H1 (cell line): ENCODE data around the gene SLC26A11. TPM values are rescaled to one million over a fixed set of nuclear protein-coding genes. Genes with fewer than 3 reads are reported as not detected.

Experiments
- CTCF ChIA-PET: fragments of 300-600 bp; sonication (Branson Sonifier 250); formaldehyde crosslinking; loops from one replicate; lab custom pipeline; 2021; ENCODE audit not compliant: partially characterized antibody; lab: Charles Lee
- POLR2A ChIA-PET: fragments of 300-600 bp; sonication (Branson Sonifier 250); formaldehyde crosslinking; loops from one replicate; lab custom pipeline; 2021; ENCODE audit warnings: inconsistent platforms; ENCODE audit not compliant: partially characterized antibody; lab: Charles Lee
- DNase-seq, 2 experiments: peaks; one replicate each; pipeline versions ENCODE4 v3.0.0 to v3.0.0-alpha.2; 2010 to 2022; ENCODE audit warnings: low spot score in 2 of 2, low read depth in 1 of 2, mixed read lengths in 1 of 2
- FAIRE-seq: peaks from 2 replicates; lab custom pipeline; 2011; peaks lifted over from hg19 to GRCh38; lab: Jason Lieb, UNC
- H2AFZ ChIP-seq: 2 replicates; pipeline ENCODE4 v1.8.1; 2012; ENCODE audit warnings: low read length, inconsistent platforms
- H2AK5ac ChIP-seq: 2 replicates; pipeline ENCODE4 v1.6.1; 2013; ENCODE audit warnings: low read depth, low read length
- H2BK120ac ChIP-seq: replicated peaks from 2 replicates; pipeline ENCODE3; 2013; ENCODE audit warnings: low read depth, low read length, inconsistent platforms
- H2BK12ac ChIP-seq: 2 replicates; pipeline ENCODE4 v1.6.1; 2013; ENCODE audit warnings: low read depth, low read length
- H2BK15ac ChIP-seq: 2 replicates; pipeline ENCODE4 v1.6.1; 2013; ENCODE audit warnings: low read length
- H2BK20ac ChIP-seq: 2 replicates; pipeline ENCODE4 v1.6.1; 2013; ENCODE audit warnings: low read length
- H2BK5ac ChIP-seq: 2 replicates; pipeline ENCODE4 v1.6.1; 2013; ENCODE audit warnings: low read depth, low read length
- H3K14ac ChIP-seq: 2 replicates; pipeline ENCODE4 v1.6.1; 2013; ENCODE audit warnings: inconsistent platforms; ENCODE audit not compliant: insufficient read length
- H3K18ac ChIP-seq: 2 replicates; pipeline ENCODE4 v1.6.1; 2013; ENCODE audit warnings: low read length; ENCODE audit errors: extremely low read depth
- H3K23ac ChIP-seq: 2 replicates; pipeline ENCODE4 v1.6.1; 2013; ENCODE audit warnings: inconsistent platforms; ENCODE audit not compliant: insufficient read length
- H3K23me2 ChIP-seq: 2 replicates; pipeline ENCODE4 v1.6.1; 2013; ENCODE audit warnings: low read depth, low read length
- H3K27ac ChIP-seq: 2 replicates; pipeline ENCODE4 v1.6.1; 2011; ENCODE audit warnings: low read depth, low read length, inconsistent platforms
- H3K27me3 ChIP-seq, 4 experiments: replicated peaks in 1 of 4; 1 replicate in 1 of 4; 2 replicates in 3 of 4; pipeline versions ENCODE4 v1.6.1 to v1.8.1; 2011 to 2013; ENCODE audit warnings: low read length in 3 of 4, mild to moderate bottlenecking in 3 of 4, inconsistent platforms in 2 of 4, mixed read lengths in 2 of 4, moderate library complexity in 1 of 4; ENCODE audit not compliant: control insufficient read depth in 3 of 4, insufficient read depth in 3 of 4; ENCODE audit errors: extremely low read depth in 1 of 4
- H3K36me3 ChIP-seq, 4 experiments: 2 replicates each; pipeline versions ENCODE4 v1.6.1 to v1.8.1; 2011 to 2013; ENCODE audit warnings: mild to moderate bottlenecking in 4 of 4, low read length in 3 of 4, moderate library complexity in 2 of 4, control low read depth in 1 of 4, inconsistent platforms in 1 of 4; ENCODE audit not compliant: insufficient read depth in 4 of 4, control insufficient read depth in 2 of 4
- H3K4ac ChIP-seq: replicated peaks from 2 replicates; pipeline ENCODE3; 2013; ENCODE audit warnings: low read length, low read depth, mixed read lengths, inconsistent platforms; ENCODE audit not compliant: insufficient read length
- H3K4me1 ChIP-seq, 4 experiments: replicated peaks in 1 of 4; 1 replicate in 1 of 4; 2 replicates in 3 of 4; pipeline versions ENCODE4 v1.6.1 to v1.8.1; 2011 to 2013; ENCODE audit warnings: low read length in 3 of 4, inconsistent platforms in 2 of 4, mixed read lengths in 1 of 4; ENCODE audit not compliant: insufficient read depth in 4 of 4, control insufficient read depth in 3 of 4
- H3K4me2 ChIP-seq, 2 experiments: 2 replicates each; pipeline versions ENCODE4 v1.6.1 to v1.8.1; 2011 to 2013; ENCODE audit warnings: low read depth in 2 of 2, low read length in 2 of 2, control low read depth in 1 of 2, inconsistent platforms in 1 of 2, mild to moderate bottlenecking in 1 of 2; ENCODE audit not compliant: insufficient read depth in 1 of 2
- H3K4me3 ChIP-seq, 4 experiments: fragments of 200-600, 300-600 bp in 1 of 4; sonication (generic), shearing (Covaris generic), sonication (Bioruptor Twin) in 1 of 4; 2 replicates each; pipeline versions ENCODE4 v1.5.1 to v1.8.1; 2011 to 2016; ENCODE audit warnings: low read length in 4 of 4, low read depth in 3 of 4, control low read depth in 2 of 4, inconsistent platforms in 2 of 4, mild to moderate bottlenecking in 2 of 4, mixed read lengths in 1 of 4, moderate library complexity in 1 of 4; ENCODE audit not compliant: insufficient read depth in 2 of 4; ENCODE audit errors: extremely low read depth in 1 of 4
- H3K56ac ChIP-seq: replicated peaks from 2 replicates; pipeline ENCODE3; 2013; ENCODE audit warnings: low read depth, mild to moderate bottlenecking, mixed read lengths, low read length, inconsistent platforms; ENCODE audit not compliant: insufficient read length
- H3K79me1 ChIP-seq: 2 replicates; pipeline ENCODE4 v1.6.1; 2013; ENCODE audit warnings: low read depth, low read length, control low read depth
- H3K79me2 ChIP-seq, 2 experiments: 2 replicates each; pipeline versions ENCODE4 v1.6.1 to v1.8.1; 2012 to 2013; ENCODE audit warnings: low read length in 2 of 2, mild to moderate bottlenecking in 2 of 2, inconsistent platforms in 1 of 2; ENCODE audit not compliant: insufficient read depth in 2 of 2, control insufficient read depth in 1 of 2
- H3K9ac ChIP-seq, 4 experiments: replicated peaks in 1 of 4; 1 replicate in 1 of 4; 2 replicates in 3 of 4; pipeline versions ENCODE4 v1.6.1 to v1.8.1; 2011 to 2013; ENCODE audit warnings: low read depth in 3 of 4, low read length in 3 of 4, control low read depth in 2 of 4, mild to moderate bottlenecking in 2 of 4, moderate library complexity in 2 of 4, inconsistent platforms in 1 of 4; ENCODE audit errors: extremely low read depth in 1 of 4
- H3K9me3 ChIP-seq, 2 experiments: 2 replicates each; pipeline versions ENCODE4 v1.6.1 to v1.8.1; 2012 to 2013; ENCODE audit warnings: mild to moderate bottlenecking in 2 of 2, moderate library complexity in 2 of 2, control low read depth in 1 of 2, inconsistent platforms in 1 of 2, low read depth in 1 of 2, low read length in 1 of 2, mixed read lengths in 1 of 2; ENCODE audit not compliant: insufficient read depth in 2 of 2
- H4K20me1 ChIP-seq, 2 experiments: replicated peaks in 1 of 2; 2 replicates each; pipeline versions ENCODE3 to v1.8.1; 2011 to 2013; ENCODE audit warnings: inconsistent platforms in 2 of 2, low read length in 2 of 2, mild to moderate bottlenecking in 1 of 2; ENCODE audit not compliant: insufficient read depth in 2 of 2, control insufficient read depth in 1 of 2
- H4K5ac ChIP-seq: 2 replicates; pipeline ENCODE4 v1.6.1; 2013; ENCODE audit warnings: low read length, low read depth, mixed read lengths, inconsistent platforms; ENCODE audit not compliant: insufficient read length
- H4K8ac ChIP-seq: 2 replicates; pipeline ENCODE4 v1.8.0; 2013; ENCODE audit warnings: mild to moderate bottlenecking, moderate library complexity, low read length, inconsistent platforms; ENCODE audit not compliant: insufficient read depth; ENCODE audit errors: extremely low read depth
- H4K91ac ChIP-seq: replicated peaks from 2 replicates; pipeline ENCODE3; 2013; ENCODE audit warnings: low read length, mixed read lengths, inconsistent platforms; ENCODE audit not compliant: insufficient read length
- RNF2 ChIP-seq: fragments of 200-900, 300-1000 bp; sonication (generic); IDR thresholded peaks from 2 replicates; pipeline ENCODE4 v1.7.1; 2016; ENCODE audit warnings: borderline replicate concordance, low read depth, mild to moderate bottlenecking, antibody characterized with exemption, low read length; ENCODE audit not compliant: poor library complexity, severe bottlenecking; ENCODE audit errors: missing control alignments
- TEAD4 ChIP-seq: IDR thresholded peaks from 2 replicates; pipeline ENCODE4 v1.6.1; 2012; ENCODE audit warnings: low read depth, low read length, inconsistent platforms, mixed read lengths
- WGBS, 2 experiments: shearing (Covaris generic) in 1 of 2; methylation state at CpG; one replicate each; pipeline versions ENCODE4 v1.1.6 to v1.1.7; 2013 to 2015; ENCODE audit warnings: low lambda C conversion rate in 2 of 2, mixed read lengths in 2 of 2, inconsistent platforms in 1 of 2, low coverage in 1 of 2, missing lambda C conversion rate in 1 of 2; ENCODE audit not compliant: insufficient replicate concordance in 2 of 2, insufficient coverage in 1 of 2, insufficient read length in 1 of 2; ENCODE audit errors: extremely low coverage in 1 of 2, missing lambda C conversion rate in 1 of 2; 5-methylcytosine and 5-hydroxymethylcytosine counted together
- polyA plus RNA-seq, 7 experiments: library from polyadenylated mRNA; depleted of rRNA in 3 of 7; stranded (reverse) in 5 of 7; unstranded in 2 of 7; fragments of >200 nt in 5 of 7; fragments of 200-250 nt in 2 of 7; gene quantifications; 1 replicate in 5 of 7; 2 replicates in 1 of 7; 4 replicates in 1 of 7; pipeline versions ENCODE4 v1.2.1 to v1.2.3, GENCODE V29; 2011 to 2013; ENCODE audit warnings: missing spikeins in 2 of 7, mixed read lengths in 2 of 7
- total RNA-seq: library from RNA; stranded (reverse); fragmentation: NEBNext Ultra II Directional; extraction: Animal tissue kit (Norgen Biotek cat#: 25700); gene quantifications from 2 replicates; pipeline ENCODE4 v1.2.1, GENCODE V29; 2021

The SLC26A11 gene
- total and polyA plus RNA-seq, 2 of the 8 experiments (the other 6 are each of a cell fraction or from before 2014, with no cell fraction given) = 15.5 to 25.9 TPM

DNA sequence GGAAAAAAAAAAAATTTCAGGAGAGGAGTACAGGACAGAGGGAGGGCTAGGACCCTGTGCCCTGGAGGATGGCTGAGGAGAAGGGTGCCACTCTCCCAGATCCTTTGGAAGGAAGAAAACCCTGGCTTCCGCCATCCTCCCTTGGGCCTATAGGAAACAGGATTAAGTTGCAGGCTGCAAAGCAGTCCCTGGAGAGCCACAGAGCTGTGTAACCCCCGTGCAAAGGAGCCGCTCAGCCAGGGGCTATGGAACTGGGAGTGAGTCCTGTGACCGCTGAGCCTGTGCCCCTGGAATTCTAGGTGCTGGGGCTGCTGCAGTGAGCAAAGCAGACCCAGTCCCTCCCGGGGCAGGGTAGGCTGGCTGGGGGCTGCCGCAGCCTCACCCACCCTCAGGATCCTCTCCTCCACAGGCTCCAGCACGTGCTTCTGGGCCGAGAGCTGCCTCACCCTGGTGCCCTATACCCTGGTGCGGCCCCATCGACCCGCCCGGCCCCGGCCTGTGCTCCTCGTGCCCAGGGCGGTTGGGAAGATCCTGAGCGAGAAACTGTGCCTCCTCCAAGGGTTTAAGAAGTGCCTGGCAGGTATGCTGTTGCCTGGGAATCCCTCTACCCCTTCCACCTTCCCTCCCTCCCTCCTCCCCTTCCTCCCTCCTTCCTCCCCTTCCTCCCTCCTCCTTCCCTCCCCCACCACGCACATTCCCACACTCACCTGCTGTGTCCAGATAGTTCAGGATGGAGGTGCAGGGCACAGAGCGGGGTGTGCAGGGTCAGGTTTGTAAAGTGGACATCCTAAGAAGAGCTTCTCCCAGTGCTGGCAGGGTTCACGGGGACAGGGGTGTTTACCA is 15.4 kb upstream of the SLC26A11 start:
- CTCF ChIA-PET = interaction anchor here (0.6 to 9.0 kb wide), 8 partner anchors 11 to 122 kb away, joined by 3 to 90 read pairs (median 4); no protein-coding TSS in a partner anchor
- peaks cover 0 to 2% of the 10 kb centered on the region in 2 experiments; a peak in 1 of 4 replicates for H3K9me3 ChIP-seq
- 0 out of 7 replicates have a peak overlapping the region, but pooled peaks of 1 of the 4 experiments have one; percentile 13 for H3K9ac ChIP-seq
- no peak overlapping the region; the same call in 1 of the 2 replicates for H3K18ac ChIP-seq
- H4K5ac ChIP-seq = no peak overlapping the region
- no peaks in the 10 kb centered on the region; a peak in 1 of 7 replicates for H3K4me1 ChIP-seq
- H3K79me1 ChIP-seq = no peaks in the 10 kb centered on the region
- POLR2A ChIA-PET = interaction anchor here (0.7 to 1.7 kb wide), 7 partner anchors 7 to 59 kb away, joined by 3 to 4 read pairs (median 3); partner anchors contain the start of gene EIF4A3
- no peak overlapping the region for H4K91ac ChIP-seq
- H2BK120ac ChIP-seq = no peak overlapping the region
- H3K27ac ChIP-seq = peak overlapping the region; percentile 4; the same call in 1 of the 2 replicates
- H3K79me2 ChIP-seq = no peaks in the 10 kb centered on the region
- H3K14ac ChIP-seq = no peak overlapping the region
- H3K4me2 ChIP-seq = no peak overlapping the region
- DNase-seq (no peak), FAIRE-seq (no peak)
- H3K56ac ChIP-seq = no peak overlapping the region
- H2AFZ ChIP-seq = no peak overlapping the region
- H2BK15ac ChIP-seq = no peak overlapping the region
- H3K23ac ChIP-seq = no peak overlapping the region
- no peak overlapping the region for H2BK12ac ChIP-seq
- no peak for TF ChIP-seq RNF2
- TF ChIP-seq TEAD4 = 0 out of 2 replicates have a peak, but pooled peaks have one; percentile 6
- H4K20me1 ChIP-seq = peaks cover 0 to 3% of the 10 kb centered on the region in 2 experiments
- H4K8ac ChIP-seq = 0 out of 2 replicates have a peak overlapping the region, but pooled peaks have one; percentile 28
- no peaks in the 10 kb centered on the region for H3K23me2 ChIP-seq
- no peaks in the 10 kb centered on the region for H3K27me3 ChIP-seq
- 0 out of 2 replicates have a peak overlapping the region, but pooled peaks have one; percentile 56 for H2BK5ac ChIP-seq
- no peaks in the 10 kb centered on the region for H3K36me3 ChIP-seq
- WGBS, 2 experiments = 86% methylated on average over 12 of the region's 19 CpGs; no CpG with 5 or more reads in 1 of the 2 experiments
- H3K4me3 ChIP-seq = no peak overlapping the region
- no peak overlapping the region for H3K4ac ChIP-seq
- no peak overlapping the region for H2AK5ac ChIP-seq
- H2BK20ac ChIP-seq = no peak overlapping the region
